Mammary epithelial cell (primary cell): ENCODE measurements around the gene ESRRG.

Experiments
- EZH2 ChIP-seq: IDR thresholded peaks from 2 replicates; pipeline ENCODE4 v1.6.1; 2012; ENCODE audit warnings: low read length, inconsistent platforms, borderline replicate concordance
- TF ChIP-seq, protein P1 (sequence below), 2 donors: IDR thresholded peaks in 1 of 2; conservative IDR thresholded peaks in 1 of 2; 2 replicates each; pipeline ENCODE4 v1.5.1; 2011 to 2012; ENCODE audit warnings: inconsistent platforms in 2 of 2, low read length in 2 of 2, mild to moderate bottlenecking in 2 of 2, control low read depth in 1 of 2, low read depth in 1 of 2; ENCODE audit not compliant: insufficient read depth in 1 of 2; ENCODE audit errors: extremely low read depth in 1 of 2

DNA sequence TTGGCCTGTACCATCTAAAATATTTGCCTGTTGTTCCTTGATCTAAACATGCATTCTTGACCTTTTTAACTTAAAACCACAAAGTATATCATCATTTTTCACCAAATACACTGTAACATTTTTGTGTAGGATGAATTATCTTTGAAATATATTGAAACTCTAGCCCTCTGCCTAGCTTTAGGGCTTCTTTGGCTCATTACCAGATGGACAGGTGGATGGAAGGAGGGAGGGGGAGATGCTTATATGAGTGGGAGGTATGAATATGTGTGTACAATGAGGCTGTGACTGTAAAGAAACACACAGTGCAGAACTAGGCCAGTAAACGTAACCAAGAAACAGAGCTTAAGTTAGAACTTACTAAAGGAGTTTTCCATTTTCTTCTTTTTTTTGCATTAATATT lies 118.5 kb downstream of the ESRRG start:
- TF ChIP-seq, protein P1, sequence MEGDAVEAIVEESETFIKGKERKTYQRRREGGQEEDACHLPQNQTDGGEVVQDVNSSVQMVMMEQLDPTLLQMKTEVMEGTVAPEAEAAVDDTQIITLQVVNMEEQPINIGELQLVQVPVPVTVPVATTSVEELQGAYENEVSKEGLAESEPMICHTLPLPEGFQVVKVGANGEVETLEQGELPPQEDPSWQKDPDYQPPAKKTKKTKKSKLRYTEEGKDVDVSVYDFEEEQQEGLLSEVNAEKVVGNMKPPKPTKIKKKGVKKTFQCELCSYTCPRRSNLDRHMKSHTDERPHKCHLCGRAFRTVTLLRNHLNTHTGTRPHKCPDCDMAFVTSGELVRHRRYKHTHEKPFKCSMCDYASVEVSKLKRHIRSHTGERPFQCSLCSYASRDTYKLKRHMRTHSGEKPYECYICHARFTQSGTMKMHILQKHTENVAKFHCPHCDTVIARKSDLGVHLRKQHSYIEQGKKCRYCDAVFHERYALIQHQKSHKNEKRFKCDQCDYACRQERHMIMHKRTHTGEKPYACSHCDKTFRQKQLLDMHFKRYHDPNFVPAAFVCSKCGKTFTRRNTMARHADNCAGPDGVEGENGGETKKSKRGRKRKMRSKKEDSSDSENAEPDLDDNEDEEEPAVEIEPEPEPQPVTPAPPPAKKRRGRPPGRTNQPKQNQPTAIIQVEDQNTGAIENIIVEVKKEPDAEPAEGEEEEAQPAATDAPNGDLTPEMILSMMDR (conservative IDR thresholded peaks at IDR 0.05 in 1 of 2, IDR thresholded peaks at IDR 0.05 in 1 of 2; ENCODE audit: extremely low read depth in 1 of 2, insufficient read depth in 1 of 2, low read depth in 1 of 2, low read length in 2 of 2) = no peak
- no peak for TF ChIP-seq EZH2
